Gastroesophageal sphincter (tissue), 3 donors: ENCODE measurements around the gene RBFOX2.

Experiments used
- POLR2A ChIP-seq, 2 donors: fragments of 450-650 bp; IDR thresholded peaks; one replicate each; pipeline ENCODE4 v1.6.1; 2017; ENCODE audit warnings: antibody characterized with exemption in 2 of 2, mild to moderate bottlenecking in 2 of 2, moderate library complexity in 1 of 2
- TF ChIP-seq, protein P1 (sequence below), 4 experiments: fragments of 200-600 bp in 2 of 4; fragments of 450-650 bp in 2 of 4; sonication (generic) in 1 of 4; IDR thresholded peaks; one replicate each; pipeline ENCODE4 v1.5.1; 2017 to 2019; ENCODE audit warnings: antibody characterized with exemption in 4 of 4, mild to moderate bottlenecking in 2 of 4, moderate library complexity in 2 of 4

DNA sequence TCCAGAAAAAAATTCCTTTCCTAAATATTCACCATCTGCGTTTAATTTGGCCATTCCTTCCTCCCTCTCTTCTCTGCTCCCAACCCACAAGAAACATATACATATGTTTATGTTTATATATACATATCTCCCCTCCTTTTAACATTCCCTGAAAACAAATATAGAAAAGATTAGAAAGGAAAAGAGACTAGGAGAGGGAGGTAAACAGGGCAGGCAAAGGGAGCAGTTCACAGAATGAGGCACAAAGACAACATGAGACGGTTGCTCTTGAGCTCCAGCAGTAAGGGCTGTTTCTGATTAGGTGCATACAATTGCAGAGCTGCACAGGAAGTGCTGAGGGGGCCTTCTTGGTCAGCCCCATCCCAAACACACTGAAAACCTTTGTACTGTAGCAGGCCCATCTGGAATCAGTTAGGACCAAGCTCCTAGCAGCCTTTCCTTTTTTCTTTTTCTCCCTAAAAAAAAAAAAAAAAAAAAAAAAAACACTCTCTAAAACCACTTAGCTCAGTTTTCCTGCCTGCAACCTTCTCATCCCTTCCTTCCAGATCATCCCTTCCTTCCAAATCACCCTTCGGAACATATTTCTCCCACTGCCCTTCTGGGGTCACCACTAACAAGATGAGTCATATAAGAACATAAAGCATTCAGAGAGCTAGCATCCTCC is 57.0 kb downstream of the RBFOX2 start:
- TF ChIP-seq, protein P1, sequence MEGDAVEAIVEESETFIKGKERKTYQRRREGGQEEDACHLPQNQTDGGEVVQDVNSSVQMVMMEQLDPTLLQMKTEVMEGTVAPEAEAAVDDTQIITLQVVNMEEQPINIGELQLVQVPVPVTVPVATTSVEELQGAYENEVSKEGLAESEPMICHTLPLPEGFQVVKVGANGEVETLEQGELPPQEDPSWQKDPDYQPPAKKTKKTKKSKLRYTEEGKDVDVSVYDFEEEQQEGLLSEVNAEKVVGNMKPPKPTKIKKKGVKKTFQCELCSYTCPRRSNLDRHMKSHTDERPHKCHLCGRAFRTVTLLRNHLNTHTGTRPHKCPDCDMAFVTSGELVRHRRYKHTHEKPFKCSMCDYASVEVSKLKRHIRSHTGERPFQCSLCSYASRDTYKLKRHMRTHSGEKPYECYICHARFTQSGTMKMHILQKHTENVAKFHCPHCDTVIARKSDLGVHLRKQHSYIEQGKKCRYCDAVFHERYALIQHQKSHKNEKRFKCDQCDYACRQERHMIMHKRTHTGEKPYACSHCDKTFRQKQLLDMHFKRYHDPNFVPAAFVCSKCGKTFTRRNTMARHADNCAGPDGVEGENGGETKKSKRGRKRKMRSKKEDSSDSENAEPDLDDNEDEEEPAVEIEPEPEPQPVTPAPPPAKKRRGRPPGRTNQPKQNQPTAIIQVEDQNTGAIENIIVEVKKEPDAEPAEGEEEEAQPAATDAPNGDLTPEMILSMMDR (IDR thresholded peaks at IDR 0.05): no peak
- TF ChIP-seq POLR2A (IDR thresholded peaks at IDR 0.05): no peak
